HEK293 (cell line): ENCODE data around the gene PCCA.

ENCODE experiments used
- CTCF ChIA-PET: fragments of 350-600 bp; formaldehyde crosslinking; extraction: SDS; loops from one replicate; lab custom pipeline; 2021; ENCODE audit warnings: antibody characterized with exemption; lab: Yijun Ruan, JAX
- POLR2A ChIA-PET: fragments of 300-600 bp; formaldehyde crosslinking; extraction: SDS; loops from one replicate; lab custom pipeline; 2020; ENCODE audit warnings: antibody characterized with exemption, inconsistent platforms; lab: Yijun Ruan, JAX
- H3K27ac ChIP-seq: fragments of 200-500 bp; sonication (Bioruptor generic); 2 replicates; pipeline ENCODE4 v1.5.1; 2014; ENCODE audit warnings: low read depth, low read length, control low read depth, inconsistent platforms; ENCODE audit errors: extremely low read depth
- H3K36me3 ChIP-seq, 2 experiments: fragments of 200-500 bp in 1 of 2; sonication (Bioruptor generic) in 1 of 2; 1 replicate in 1 of 2; 2 replicates in 1 of 2; pipeline ENCODE4 v1.5.1; 2014 to 2017; ENCODE audit warnings: inconsistent platforms in 2 of 2, low read length in 2 of 2; ENCODE audit not compliant: control insufficient read depth in 2 of 2, insufficient read depth in 1 of 2
- H3K4me1 ChIP-seq: fragments of 200-500 bp; sonication (Bioruptor generic); 2 replicates; pipeline ENCODE4 v1.5.1; 2014; ENCODE audit warnings: mild to moderate bottlenecking, low read length, inconsistent platforms; ENCODE audit not compliant: control insufficient read depth, insufficient read depth
- H3K4me3 ChIP-seq: 2 replicates; pipeline ENCODE4 v1.5.1; 2011; ENCODE audit warnings: low read depth, mild to moderate bottlenecking, control low read depth, low read length, moderate library complexity
- H3K9me3 ChIP-seq: fragments of 200-500 bp; sonication (Bioruptor generic); 2 replicates; pipeline ENCODE4 v1.5.1; 2014; ENCODE audit warnings: low read depth, low read length, inconsistent platforms; ENCODE audit not compliant: control insufficient read depth, insufficient read depth
- ATF2 ChIP-seq: fragments of 450-650 bp; formaldehyde crosslinking; IDR thresholded peaks from 2 replicates; pipeline ENCODE4 v1.5.1; 2016; ENCODE audit warnings: missing biosample characterization, missing genetic modification characterization, low read depth
- CTCF ChIP-seq: fragments of 450-650 bp; formaldehyde crosslinking; IDR thresholded peaks from 2 replicates; pipeline ENCODE4 v1.5.1; 2016; ENCODE audit warnings: missing biosample characterization, missing genetic modification characterization
- ELK4 ChIP-seq: IDR thresholded peaks from 2 replicates; pipeline ENCODE4 v1.6.1; 2011; ENCODE audit warnings: mild to moderate bottlenecking, low read depth, low read length, borderline replicate concordance
- HOXD13 ChIP-seq: sonication (generic); formaldehyde crosslinking; IDR thresholded peaks from 2 replicates; pipeline ENCODE4 v1.8.0; 2022; ENCODE audit warnings: missing genetic modification reagents, borderline replicate concordance
- PRDM1 ChIP-seq: fragments of 450-650 bp; formaldehyde crosslinking; IDR thresholded peaks from 2 replicates; pipeline ENCODE4; 2016; ENCODE audit warnings: missing biosample characterization, missing genetic modification characterization
- WT1 ChIP-seq: fragments of 450-650 bp; formaldehyde crosslinking; IDR thresholded peaks from 2 replicates; pipeline ENCODE4 v1.5.1; 2016; ENCODE audit warnings: missing biosample characterization, missing genetic modification characterization
- ZBTB7A ChIP-seq: fragments of 450-650 bp; formaldehyde crosslinking; IDR thresholded peaks from 2 replicates; pipeline ENCODE4 v1.5.1; 2016; ENCODE audit warnings: low read depth, missing biosample characterization, missing genetic modification characterization
- ZFP69B ChIP-seq: fragments of 450-650 bp; formaldehyde crosslinking; IDR thresholded peaks from 2 replicates; pipeline ENCODE4 v1.5.1; 2016; ENCODE audit warnings: missing biosample characterization, missing genetic modification characterization
- ZNF121 ChIP-seq: fragments of 450-650 bp; formaldehyde crosslinking; IDR thresholded peaks from 2 replicates; pipeline ENCODE4 v1.5.1; 2016; ENCODE audit warnings: missing biosample characterization, missing genetic modification characterization
- ZNF146 ChIP-seq: fragments of 450-650 bp; formaldehyde crosslinking; IDR thresholded peaks from 2 replicates; pipeline ENCODE4 v1.5.1; 2016; ENCODE audit warnings: missing biosample characterization, missing genetic modification characterization
- ZNF175 ChIP-seq: fragments of 450-650 bp; formaldehyde crosslinking; IDR thresholded peaks from 2 replicates; pipeline ENCODE4 v1.5.1; 2016; ENCODE audit warnings: missing biosample characterization, missing genetic modification characterization
- ZNF18 ChIP-seq: fragments of 450-650 bp; formaldehyde crosslinking; IDR thresholded peaks from 2 replicates; pipeline ENCODE4 v1.5.1; 2016; ENCODE audit warnings: missing biosample characterization, missing genetic modification characterization
- ZNF239 ChIP-seq: fragments of 450-650 bp; formaldehyde crosslinking; IDR thresholded peaks from 2 replicates; pipeline ENCODE4 v1.5.1; 2016; ENCODE audit warnings: missing biosample characterization, missing genetic modification characterization
- ZNF274 ChIP-seq, 2 experiments: fragments of 200-500 bp in 1 of 2; fragments of 450-650 bp in 1 of 2; sonication (Bioruptor generic) in 1 of 2; formaldehyde crosslinking in 1 of 2; IDR thresholded peaks; 2 replicates each; pipeline versions ENCODE4 v1.5.1 to v1.6.1; 2014 to 2016; ENCODE audit warnings: borderline replicate concordance in 1 of 2, inconsistent platforms in 1 of 2, low read length in 1 of 2, missing biosample characterization in 1 of 2, missing genetic modification characterization in 1 of 2
- ZNF341 ChIP-seq: fragments of 450-650 bp; formaldehyde crosslinking; IDR thresholded peaks from 2 replicates; pipeline ENCODE4; 2016; ENCODE audit warnings: low read depth, missing biosample characterization, missing genetic modification characterization
- ZNF449 ChIP-seq: fragments of 450-650 bp; formaldehyde crosslinking; IDR thresholded peaks from 2 replicates; pipeline ENCODE4 v1.5.1; 2017; ENCODE audit warnings: missing biosample characterization, mild to moderate bottlenecking, missing genetic modification characterization, moderate library complexity
- ZNF530 ChIP-seq: fragments of 450-650 bp; formaldehyde crosslinking; IDR thresholded peaks from 2 replicates; pipeline ENCODE4 v1.5.1; 2016; ENCODE audit warnings: low read depth, missing biosample characterization, missing genetic modification characterization
- ZNF555 ChIP-seq: fragments of 450-650 bp; formaldehyde crosslinking; conservative IDR thresholded peaks from 2 replicates; pipeline ENCODE4 v1.5.1; 2017; ENCODE audit warnings: missing biosample characterization, mild to moderate bottlenecking, missing genetic modification characterization, inconsistent platforms
- ZNF692 ChIP-seq: fragments of 450-650 bp; formaldehyde crosslinking; IDR thresholded peaks from 2 replicates; pipeline ENCODE4 v1.5.1; 2016; ENCODE audit warnings: missing biosample characterization, missing genetic modification characterization
- ZNF704 ChIP-seq: fragments of 450-650 bp; formaldehyde crosslinking; IDR thresholded peaks from 2 replicates; pipeline ENCODE4 v1.5.1; 2016; ENCODE audit warnings: missing biosample characterization, missing genetic modification characterization
- ZSCAN18 ChIP-seq: fragments of 450-650 bp; formaldehyde crosslinking; IDR thresholded peaks from 2 replicates; pipeline ENCODE4 v1.5.1; 2016; ENCODE audit warnings: missing biosample characterization, missing genetic modification characterization

Gene PCCA

GRCh38 chr13:100547791-100548201, 458.9 kb downstream of the PCCA start (continued):
- TF ChIP-seq ZNF449 (tag by site-specific recombination): no peak

GRCh38 chr13:100549316-100549715, 460.4 kb downstream of the PCCA start:
- Histone ChIP-seq H3K4me1 (no peaks in the 10 kb centered on the region), H3K27ac (no peak overlapping the region), H3K36me3 (no peaks in the 10 kb centered on the region), H3K9me3 (no peaks in the 10 kb centered on the region), H3K4me3 (no peak overlapping the region)
- ChIA-PET POLR2A (no interaction called here), CTCF (no interaction called here)
- TF ChIP-seq ZNF692 (no peak), CTCF (tag by site-specific recombination) (no peak), ZNF274 (IDR thresholded peaks at IDR 0.05; ENCODE audit: low read length) (no peak), ZNF274 (tag by site-specific recombination; IDR thresholded peaks at IDR 0.05; ENCODE audit: borderline replicate concordance) (no peak), ZSCAN18 (tag by site-specific recombination) (no peak)

GRCh38 chr13:100552755-100553154, 463.9 kb downstream of the PCCA start:
- Histone ChIP-seq H3K36me3 (no peaks in the 10 kb centered on the region), H3K4me3 (no peak overlapping the region), H3K9me3 (no peaks in the 10 kb centered on the region), H3K27ac (no peak overlapping the region), H3K4me1 (no peaks in the 10 kb centered on the region)
- POLR2A ChIA-PET: no interaction called here
- CTCF ChIA-PET: interaction anchor here (2.9 kb wide), 1 partner anchor 20 kb away, joined by 7 read pairs; no protein-coding TSS in a partner anchor
- TF ChIP-seq WT1: no peak
- TF ChIP-seq ELK4: no peak
- TF ChIP-seq ZNF341 (tag by site-specific recombination): no peak
- no peak for TF ChIP-seq ZFP69B (tag by site-specific recombination)
- no peak for TF ChIP-seq ZNF530
- no peak for TF ChIP-seq ZNF704 (tag by site-specific recombination)
- no peak for TF ChIP-seq ZNF175 (tag by site-specific recombination)
- no peak for TF ChIP-seq PRDM1
- no peak for TF ChIP-seq ZNF146 (tag by site-specific recombination)
- no peak for TF ChIP-seq ZBTB7A (tag by site-specific recombination)
- TF ChIP-seq HOXD13 (CRISPR knock-in tag): no peak
- no peak for TF ChIP-seq ZNF121
- no peak for TF ChIP-seq ZNF18 (tag by site-specific recombination)
- no peak for TF ChIP-seq ZNF239
- TF ChIP-seq ATF2 (tag by site-specific recombination): no peak
- TF ChIP-seq ZNF555 (tag by site-specific recombination): no peak
